A549 (cell line): ENCODE measurements around the gene ERICH6. TPM values are rescaled to one million over a fixed set of nuclear protein-coding genes. Genes with fewer than 3 reads are reported as not detected.
A peak's percentile ranks its signal among the peaks of the same experiment; 100 is the strongest.

Source experiments
- ATAC-seq, 2 experiments: fragments of 200-7000 bp in 1 of 2; fragments of >200 bp in 1 of 2; cut with Nextera tagmentation in 1 of 2; cut with Tn5 transposase in 1 of 2; 3 replicates each; pipeline versions ENCODE4 v1.8.0 to v1.9.1; 2018 to 2020; ENCODE audit warnings: mild to moderate bottlenecking in 1 of 2, moderate library complexity in 1 of 2
- CTCF ChIA-PET: fragments of 300-600 bp; sonication (Branson Sonifier 250); formaldehyde crosslinking; extraction: SDS; loops from one replicate; lab custom pipeline; 2021; ENCODE audit warnings: antibody characterized with exemption, inconsistent platforms; lab: Yijun Ruan, JAX
- POLR2A ChIA-PET: fragments of 350-600 bp; formaldehyde crosslinking; extraction: SDS; loops from one replicate; lab custom pipeline; 2021; ENCODE audit warnings: antibody characterized with exemption, inconsistent platforms; lab: Yijun Ruan, JAX
- DNase-seq, 2 experiments: peaks; one replicate each; pipeline versions ENCODE4 v3.0.0 to v3.0.0-alpha.2; 2011 to 2016; ENCODE audit warnings: low read depth in 1 of 2, low spot score in 1 of 2
- FAIRE-seq: peaks from 2 replicates; lab custom pipeline; 2011; peaks lifted over from hg19 to GRCh38; lab: Jason Lieb, UNC
- H3K27ac ChIP-seq, 2 experiments: fragments of >200 bp; sonication (Bioruptor Twin); formaldehyde crosslinking; 3 replicates each; pipeline ENCODE4 v1.5.1; 2016 to 2017
- H3K4me1 ChIP-seq: fragments of >200 bp; sonication (Bioruptor Twin); formaldehyde crosslinking; 3 replicates; pipeline ENCODE4 v1.6.1; 2016
- H3K4me2 ChIP-seq: fragments of >200 bp; sonication (Bioruptor Twin); formaldehyde crosslinking; 3 replicates; pipeline ENCODE4 v1.6.1; 2016
- H3K4me3 ChIP-seq: fragments of >200 bp; sonication (Bioruptor Twin); formaldehyde crosslinking; 3 replicates; pipeline ENCODE4 v1.5.1; 2016
- H3K9me3 ChIP-seq: fragments of >200 bp; sonication (Bioruptor Twin); formaldehyde crosslinking; 3 replicates; pipeline ENCODE4 v1.6.1; 2016
- CHD4 ChIP-seq: fragments of 200-600 bp; sonication (generic); IDR thresholded peaks from 2 replicates; pipeline ENCODE4 v1.6.1; 2016; ENCODE audit warnings: antibody characterized with exemption, mild to moderate bottlenecking, borderline replicate concordance
- GATA3 ChIP-seq: IDR thresholded peaks from 2 replicates; pipeline ENCODE4 v1.6.1; 2012; ENCODE audit warnings: borderline replicate concordance
- HOXB13 ChIP-seq: fragments of 250-450 bp; sonication (Bioruptor Pico); IDR thresholded peaks from 2 replicates; pipeline ENCODE4 v1.5.0; 2020; ENCODE audit warnings: low read depth, mild to moderate bottlenecking, moderate library complexity
- POLR2A ChIP-seq: IDR thresholded peaks from 2 replicates; pipeline ENCODE4 v1.6.1; 2012; ENCODE audit warnings: mild to moderate bottlenecking, low read length
- ZFP36 ChIP-seq: fragments of 450-650 bp; IDR thresholded peaks from 2 replicates; pipeline ENCODE4 v1.6.1; 2014; ENCODE audit warnings: borderline replicate concordance; ENCODE audit not compliant: partially characterized antibody
- ZNF302 ChIP-seq: fragments of 250-450 bp; sonication (Bioruptor Pico); IDR thresholded peaks from 2 replicates; pipeline ENCODE4 v1.9.0; 2021; ENCODE audit warnings: inconsistent platforms, mild to moderate bottlenecking, moderate library complexity
- WGBS: methylation state at CpG from one replicate; pipeline ENCODE4 v1.1.6; 2017; ENCODE audit errors: missing lambda C conversion rate; 5-methylcytosine and 5-hydroxymethylcytosine counted together
- polyA plus RNA-seq, 4 experiments: library from polyadenylated mRNA; depleted of rRNA in 3 of 4; stranded (reverse); fragments of >200 nt; fragmentation: RNase III in 1 of 4; extraction: RNeasy Plus Mini Kit Qiagen cat#74134 plus additional on column Dnase treatment in 1 of 4; gene quantifications; 2 replicates in 3 of 4; 3 replicates in 1 of 4; pipeline ENCODE4 v1.2.3, GENCODE V29; 2011 to 2017
- TF ChIP-seq, protein P1 (sequence below): fragments of 200-600 bp; sonication (generic); IDR thresholded peaks from 2 replicates; pipeline ENCODE4 v1.6.1; 2016; ENCODE audit warnings: antibody characterized with exemption, mild to moderate bottlenecking, moderate library complexity
- TF ChIP-seq, protein P2 (sequence below): fragments of 250-450 bp; sonication (Bioruptor Pico); IDR thresholded peaks from 2 replicates; pipeline ENCODE4 v1.5.0; 2021; ENCODE audit warnings: mild to moderate bottlenecking, moderate library complexity, borderline replicate concordance
- TF ChIP-seq, protein P3 (sequence below): fragments of >200 bp; sonication (Bioruptor Twin); formaldehyde crosslinking; IDR thresholded peaks from 2 replicates; pipeline ENCODE4 v1.6.1; 2016
- TF ChIP-seq, protein P4 (sequence below): fragments of >200 bp; sonication (Bioruptor Twin); formaldehyde crosslinking; IDR thresholded peaks from 3 replicates; pipeline ENCODE4 v1.6.1; 2016

ERICH6 gene
- polyA plus RNA-seq, 2 of the 4 experiments (the other 2 are of a cell fraction) = 0.06 TPM; not detected in 1

DNA sequence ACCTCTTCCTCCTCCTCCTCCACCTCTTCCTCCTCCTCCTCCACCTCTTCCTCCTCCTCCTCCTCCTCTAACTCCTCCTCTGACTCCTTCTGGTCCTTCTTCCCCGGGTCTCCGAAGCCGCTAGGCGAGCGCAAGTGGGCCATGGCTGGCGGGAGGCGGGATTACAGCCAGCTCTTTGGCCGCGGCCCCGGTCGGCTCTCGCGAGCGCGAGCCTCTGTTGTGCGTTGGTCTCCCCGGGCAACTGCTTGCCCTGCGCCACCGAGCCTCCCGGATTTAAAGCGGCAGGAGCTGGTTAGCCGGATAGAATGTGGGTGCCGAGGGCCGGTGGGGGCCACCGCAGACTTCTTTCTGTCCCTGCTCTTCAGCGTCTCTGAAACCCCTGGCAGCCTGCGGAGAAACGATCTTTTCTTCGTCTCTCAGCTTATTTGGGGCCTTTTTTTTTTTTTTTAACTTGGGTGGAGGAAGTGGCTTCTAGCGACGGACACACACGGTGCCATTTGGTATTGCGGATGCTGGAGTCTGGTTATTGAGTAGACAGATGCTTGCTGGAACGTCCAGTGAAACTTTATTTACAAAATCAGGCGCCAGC, at the start of gene ERICH6 (continued):
- TF ChIP-seq, protein P1, sequence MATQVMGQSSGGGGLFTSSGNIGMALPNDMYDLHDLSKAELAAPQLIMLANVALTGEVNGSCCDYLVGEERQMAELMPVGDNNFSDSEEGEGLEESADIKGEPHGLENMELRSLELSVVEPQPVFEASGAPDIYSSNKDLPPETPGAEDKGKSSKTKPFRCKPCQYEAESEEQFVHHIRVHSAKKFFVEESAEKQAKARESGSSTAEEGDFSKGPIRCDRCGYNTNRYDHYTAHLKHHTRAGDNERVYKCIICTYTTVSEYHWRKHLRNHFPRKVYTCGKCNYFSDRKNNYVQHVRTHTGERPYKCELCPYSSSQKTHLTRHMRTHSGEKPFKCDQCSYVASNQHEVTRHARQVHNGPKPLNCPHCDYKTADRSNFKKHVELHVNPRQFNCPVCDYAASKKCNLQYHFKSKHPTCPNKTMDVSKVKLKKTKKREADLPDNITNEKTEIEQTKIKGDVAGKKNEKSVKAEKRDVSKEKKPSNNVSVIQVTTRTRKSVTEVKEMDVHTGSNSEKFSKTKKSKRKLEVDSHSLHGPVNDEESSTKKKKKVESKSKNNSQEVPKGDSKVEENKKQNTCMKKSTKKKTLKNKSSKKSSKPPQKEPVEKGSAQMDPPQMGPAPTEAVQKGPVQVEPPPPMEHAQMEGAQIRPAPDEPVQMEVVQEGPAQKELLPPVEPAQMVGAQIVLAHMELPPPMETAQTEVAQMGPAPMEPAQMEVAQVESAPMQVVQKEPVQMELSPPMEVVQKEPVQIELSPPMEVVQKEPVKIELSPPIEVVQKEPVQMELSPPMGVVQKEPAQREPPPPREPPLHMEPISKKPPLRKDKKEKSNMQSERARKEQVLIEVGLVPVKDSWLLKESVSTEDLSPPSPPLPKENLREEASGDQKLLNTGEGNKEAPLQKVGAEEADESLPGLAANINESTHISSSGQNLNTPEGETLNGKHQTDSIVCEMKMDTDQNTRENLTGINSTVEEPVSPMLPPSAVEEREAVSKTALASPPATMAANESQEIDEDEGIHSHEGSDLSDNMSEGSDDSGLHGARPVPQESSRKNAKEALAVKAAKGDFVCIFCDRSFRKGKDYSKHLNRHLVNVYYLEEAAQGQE = peak; percentile 93

DNA sequence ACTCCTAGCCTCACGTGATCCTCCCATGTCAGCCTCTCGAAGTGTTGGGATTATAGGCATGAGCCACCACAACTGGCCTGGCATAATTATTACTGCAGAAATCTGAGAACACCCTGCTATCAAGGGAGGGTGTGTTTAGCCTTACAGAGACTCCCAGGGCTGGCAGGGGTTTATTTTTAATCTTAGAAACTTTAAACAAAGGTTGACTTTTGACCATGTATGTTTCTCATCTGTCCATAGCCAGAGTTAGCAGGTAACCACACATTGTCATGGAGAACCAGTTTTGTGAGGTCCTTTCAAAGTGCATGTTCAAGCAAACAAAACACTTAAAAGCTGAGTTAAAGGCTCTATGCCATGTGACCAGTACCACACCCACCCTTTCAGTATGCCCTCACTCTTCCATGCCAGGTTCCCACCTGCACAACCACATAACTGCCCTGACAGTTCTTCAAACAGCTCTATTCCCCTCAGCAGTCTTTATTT, 48.1 kb upstream of the ERICH6 start:
- H3K27ac ChIP-seq = no peak overlapping the region
- ChIA-PET POLR2A (no interaction called here), CTCF (interaction anchor here (1.2 kb wide), 1 partner anchor 30 kb away, joined by 4 read pairs; no protein-coding TSS in a partner anchor)
- 89% methylated on average over 2 of the region's 2 CpGs for WGBS
- H3K9me3 ChIP-seq = no peaks in the 10 kb centered on the region
- H3K4me2 ChIP-seq = no peak overlapping the region
- ATAC-seq = no peak
- H3K4me1 ChIP-seq = peaks cover 21% of the 10 kb centered on the region; the same call in 1 of the 3 replicates
- no peak for DNase-seq
- no peak for FAIRE-seq
- TF ChIP-seq GATA3 (no peak), HOXB13 (CRISPR knock-in tag) (no peak), CHD4 (no peak), ZNF302 (CRISPR knock-in tag) (no peak)
- TF ChIP-seq, all 56 proteins: peak for 0
- no peak overlapping the region for H3K4me3 ChIP-seq

DNA sequence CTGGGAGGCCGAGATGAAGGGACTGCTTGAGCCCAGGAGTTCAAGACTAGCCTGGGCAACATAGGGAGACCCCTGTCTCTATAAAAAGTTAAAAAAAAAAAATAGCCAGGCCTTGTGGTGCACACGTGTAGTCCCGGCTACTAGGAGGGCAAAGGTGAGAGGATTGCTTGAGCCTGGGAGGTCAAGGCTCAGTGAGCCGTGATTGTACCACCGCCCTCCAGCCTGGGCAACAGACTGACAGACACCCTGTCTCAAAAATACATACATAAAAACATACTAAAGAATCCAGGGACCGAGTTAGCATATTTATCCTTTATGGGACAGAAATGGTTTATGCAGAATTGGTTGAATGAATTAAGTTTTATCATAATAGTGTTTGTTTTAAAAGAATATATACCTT, 45.5 kb upstream of the ERICH6 start:
- ATAC-seq = no peak
- FAIRE-seq = no peak

DNA sequence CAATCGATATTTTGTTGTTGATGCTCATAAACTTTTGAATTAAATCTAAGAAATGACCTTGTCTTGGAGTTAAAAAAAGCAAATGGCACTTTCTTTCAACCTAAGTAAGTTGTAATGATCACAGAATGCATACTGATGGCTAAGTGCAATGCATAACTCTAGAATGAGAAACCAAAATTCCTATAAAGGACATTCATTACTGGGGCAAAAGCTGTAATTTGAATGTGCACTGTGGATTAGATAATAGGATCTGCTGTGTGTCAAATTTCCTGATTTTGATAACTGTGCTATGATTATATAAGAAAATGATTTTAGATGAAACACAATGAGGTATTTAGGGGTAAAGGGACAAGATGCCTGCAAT, 44.9 kb upstream of the ERICH6 start:
- ChIA-PET CTCF (no interaction called here), POLR2A (no interaction called here)
- DNase-seq (no peak), FAIRE-seq (no peak), ATAC-seq (no peak)
- Histone ChIP-seq H3K4me3 (no peak overlapping the region), H3K27ac (no peak overlapping the region), H3K4me2 (no peak overlapping the region), H3K4me1 (peaks cover 39% of the 10 kb centered on the region), H3K9me3 (no peaks in the 10 kb centered on the region)
- no peak for TF ChIP-seq POLR2A
- TF ChIP-seq ZFP36 = no peak
- TF ChIP-seq, protein P2, sequence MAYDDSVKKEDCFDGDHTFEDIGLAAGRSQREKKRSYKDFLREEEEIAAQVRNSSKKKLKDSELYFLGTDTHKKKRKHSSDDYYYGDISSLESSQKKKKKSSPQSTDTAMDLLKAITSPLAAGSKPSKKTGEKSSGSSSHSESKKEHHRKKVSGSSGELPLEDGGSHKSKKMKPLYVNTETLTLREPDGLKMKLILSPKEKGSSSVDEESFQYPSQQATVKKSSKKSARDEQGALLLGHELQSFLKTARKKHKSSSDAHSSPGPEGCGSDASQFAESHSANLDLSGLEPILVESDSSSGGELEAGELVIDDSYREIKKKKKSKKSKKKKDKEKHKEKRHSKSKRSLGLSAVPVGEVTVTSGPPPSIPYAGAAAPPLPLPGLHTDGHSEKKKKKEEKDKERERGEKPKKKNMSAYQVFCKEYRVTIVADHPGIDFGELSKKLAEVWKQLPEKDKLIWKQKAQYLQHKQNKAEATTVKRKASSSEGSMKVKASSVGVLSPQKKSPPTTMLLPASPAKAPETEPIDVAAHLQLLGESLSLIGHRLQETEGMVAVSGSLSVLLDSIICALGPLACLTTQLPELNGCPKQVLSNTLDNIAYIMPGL (CRISPR knock-in tag) = no peak
- TF ChIP-seq, protein P3, sequence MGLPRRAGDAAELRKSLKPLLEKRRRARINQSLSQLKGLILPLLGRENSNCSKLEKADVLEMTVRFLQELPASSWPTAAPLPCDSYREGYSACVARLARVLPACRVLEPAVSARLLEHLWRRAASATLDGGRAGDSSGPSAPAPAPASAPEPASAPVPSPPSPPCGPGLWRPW = no peak
- TF ChIP-seq GATA3 = no peak
- TF ChIP-seq, protein P4, sequence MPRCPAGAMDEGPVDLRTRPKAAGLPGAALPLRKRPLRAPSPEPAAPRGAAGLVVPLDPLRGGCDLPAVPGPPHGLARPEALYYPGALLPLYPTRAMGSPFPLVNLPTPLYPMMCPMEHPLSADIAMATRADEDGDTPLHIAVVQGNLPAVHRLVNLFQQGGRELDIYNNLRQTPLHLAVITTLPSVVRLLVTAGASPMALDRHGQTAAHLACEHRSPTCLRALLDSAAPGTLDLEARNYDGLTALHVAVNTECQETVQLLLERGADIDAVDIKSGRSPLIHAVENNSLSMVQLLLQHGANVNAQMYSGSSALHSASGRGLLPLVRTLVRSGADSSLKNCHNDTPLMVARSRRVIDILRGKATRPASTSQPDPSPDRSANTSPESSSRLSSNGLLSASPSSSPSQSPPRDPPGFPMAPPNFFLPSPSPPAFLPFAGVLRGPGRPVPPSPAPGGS = no peak
- WGBS = 19% methylated on average over 1 of the region's 1 CpG

More for the DNA sequence above, 45.5 kb upstream of the ERICH6 start:
- CTCF ChIA-PET = no interaction called here
- no peak overlapping the region for H3K27ac ChIP-seq
- 86% methylated on average over 6 of the region's 6 CpGs for WGBS
- H3K4me3 ChIP-seq = no peak overlapping the region
- no peak overlapping the region for H3K4me2 ChIP-seq
- POLR2A ChIA-PET = no interaction called here
- H3K4me1 ChIP-seq = peaks cover 33% of the 10 kb centered on the region
- no peak for TF ChIP-seq CHD4
- no peaks in the 10 kb centered on the region for H3K9me3 ChIP-seq
- no peak for DNase-seq
